PFSK-1 (cell line): ENCODE results near the gene CASP8AP2.

Experiments used
- FOXP2 ChIP-seq: optimal IDR thresholded peaks from 2 replicates; pipeline ENCODE3; 2011; ENCODE audit warnings: borderline replicate concordance, control low read depth, inconsistent platforms; ENCODE audit not compliant: insufficient read depth; ENCODE audit errors: extremely low read length, extremely low read depth
- POLR2AphosphoS5 ChIP-seq: IDR thresholded peaks from 2 replicates; pipeline ENCODE4 v1.6.1; 2012; ENCODE audit warnings: low read depth, mild to moderate bottlenecking, control low read depth, low read length, moderate library complexity
- SIN3A ChIP-seq: IDR thresholded peaks from 2 replicates; pipeline ENCODE4 v1.6.1; 2012; ENCODE audit warnings: mild to moderate bottlenecking, low read length, moderate library complexity, borderline replicate concordance; ENCODE audit not compliant: insufficient read depth
- TAF1 ChIP-seq: IDR thresholded peaks from 2 replicates; pipeline ENCODE4 v1.6.1; 2012; ENCODE audit warnings: low read length, control low read depth, borderline replicate concordance; ENCODE audit not compliant: insufficient read depth
- TF ChIP-seq, protein P1 (sequence below), 2 experiments: IDR thresholded peaks; 2 replicates each; pipeline versions ENCODE4 v1.6.1 to v1.8.0; 2011 to 2012; ENCODE audit warnings: low read depth in 2 of 2, low read length in 2 of 2, control low read depth in 1 of 2, inconsistent platforms in 1 of 2, mild to moderate bottlenecking in 1 of 2, moderate library complexity in 1 of 2; ENCODE audit not compliant: insufficient read depth in 1 of 2

Gene CASP8AP2

DNA sequence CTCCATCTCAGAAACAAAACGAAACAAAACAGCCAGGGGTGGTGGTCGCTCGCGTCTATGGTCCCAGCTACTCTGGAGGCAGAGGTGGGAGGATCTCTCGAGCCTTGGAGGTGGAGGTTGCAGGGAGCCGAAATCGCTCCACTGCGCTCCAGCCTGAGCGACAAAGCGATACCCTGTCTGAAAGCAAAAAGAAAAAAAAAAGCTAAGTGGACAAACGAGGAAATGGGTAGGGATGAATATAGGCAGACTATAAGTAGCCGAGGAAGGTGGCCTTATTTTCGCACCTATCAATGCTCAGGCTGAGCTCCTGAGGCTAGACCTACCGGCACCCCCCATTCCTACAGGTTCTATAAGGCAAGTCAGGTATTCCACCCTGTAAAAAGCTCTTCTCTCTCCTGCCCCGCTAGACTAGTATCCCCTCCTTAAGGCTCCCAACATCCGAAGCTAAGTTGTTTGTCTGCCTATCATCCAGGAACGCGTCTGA is 650 bp upstream of the CASP8AP2 start:
- TF ChIP-seq, protein P1, sequence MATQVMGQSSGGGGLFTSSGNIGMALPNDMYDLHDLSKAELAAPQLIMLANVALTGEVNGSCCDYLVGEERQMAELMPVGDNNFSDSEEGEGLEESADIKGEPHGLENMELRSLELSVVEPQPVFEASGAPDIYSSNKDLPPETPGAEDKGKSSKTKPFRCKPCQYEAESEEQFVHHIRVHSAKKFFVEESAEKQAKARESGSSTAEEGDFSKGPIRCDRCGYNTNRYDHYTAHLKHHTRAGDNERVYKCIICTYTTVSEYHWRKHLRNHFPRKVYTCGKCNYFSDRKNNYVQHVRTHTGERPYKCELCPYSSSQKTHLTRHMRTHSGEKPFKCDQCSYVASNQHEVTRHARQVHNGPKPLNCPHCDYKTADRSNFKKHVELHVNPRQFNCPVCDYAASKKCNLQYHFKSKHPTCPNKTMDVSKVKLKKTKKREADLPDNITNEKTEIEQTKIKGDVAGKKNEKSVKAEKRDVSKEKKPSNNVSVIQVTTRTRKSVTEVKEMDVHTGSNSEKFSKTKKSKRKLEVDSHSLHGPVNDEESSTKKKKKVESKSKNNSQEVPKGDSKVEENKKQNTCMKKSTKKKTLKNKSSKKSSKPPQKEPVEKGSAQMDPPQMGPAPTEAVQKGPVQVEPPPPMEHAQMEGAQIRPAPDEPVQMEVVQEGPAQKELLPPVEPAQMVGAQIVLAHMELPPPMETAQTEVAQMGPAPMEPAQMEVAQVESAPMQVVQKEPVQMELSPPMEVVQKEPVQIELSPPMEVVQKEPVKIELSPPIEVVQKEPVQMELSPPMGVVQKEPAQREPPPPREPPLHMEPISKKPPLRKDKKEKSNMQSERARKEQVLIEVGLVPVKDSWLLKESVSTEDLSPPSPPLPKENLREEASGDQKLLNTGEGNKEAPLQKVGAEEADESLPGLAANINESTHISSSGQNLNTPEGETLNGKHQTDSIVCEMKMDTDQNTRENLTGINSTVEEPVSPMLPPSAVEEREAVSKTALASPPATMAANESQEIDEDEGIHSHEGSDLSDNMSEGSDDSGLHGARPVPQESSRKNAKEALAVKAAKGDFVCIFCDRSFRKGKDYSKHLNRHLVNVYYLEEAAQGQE (IDR thresholded peaks at IDR 0.05; ENCODE audit: insufficient read depth in 1 of 2, low read depth in 2 of 2, low read length in 2 of 2), result 0 out of 4 replicates have a peak, but pooled peaks of 1 of the 2 experiments have one; percentile 22
- TF ChIP-seq TAF1, result no peak
- TF ChIP-seq FOXP2, result no peak

- TF ChIP-seq POLR2AphosphoS5 (peak; percentile 27; the same call in 1 of the 2 replicates), TAF1 (no peak), SIN3A (no peak)
These were observed 610 bp downstream of the CASP8AP2 start for GRCh38 chr6:89830170-89830809.

DNA sequence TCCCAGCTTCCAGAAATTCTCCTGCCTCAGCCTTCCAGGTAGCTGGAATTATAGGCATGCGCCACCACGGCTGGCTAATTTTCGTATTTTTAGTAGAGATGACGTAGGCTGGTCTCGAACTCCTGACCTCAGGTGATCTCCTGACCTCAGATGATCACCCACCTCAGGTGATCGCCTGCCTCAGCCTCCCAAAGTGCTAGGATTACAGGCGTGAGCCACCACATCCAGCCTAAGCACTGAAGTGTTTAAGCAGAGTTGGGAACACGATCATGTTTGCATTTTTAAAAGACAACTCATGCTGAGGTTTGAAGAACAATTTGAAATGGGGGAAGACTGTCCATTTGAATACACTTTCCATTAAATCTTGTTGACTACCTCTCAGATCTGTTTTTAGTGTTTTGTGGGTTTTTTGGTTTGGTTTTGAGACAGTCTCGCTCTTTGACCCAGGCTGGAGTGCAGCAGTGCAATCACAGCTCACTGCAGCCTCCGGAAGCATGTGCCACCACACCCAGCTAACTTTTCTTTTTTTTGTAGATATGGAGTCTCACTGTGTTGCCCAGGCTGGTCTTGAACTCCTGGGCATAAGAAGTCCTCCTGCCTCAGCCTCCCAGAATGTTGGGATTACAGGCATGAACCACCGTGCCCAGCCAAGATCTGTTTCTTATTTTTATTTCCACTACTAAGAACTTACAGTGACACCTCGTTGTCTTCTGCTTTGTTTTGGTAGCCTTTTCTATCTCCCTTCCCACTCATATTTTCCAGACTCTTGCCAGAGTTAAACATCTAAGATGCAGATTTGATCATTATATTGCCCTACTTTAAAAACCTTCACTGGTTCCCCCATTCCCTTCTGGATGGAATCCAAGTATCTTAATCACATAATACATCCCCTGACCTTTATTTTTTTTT is 5.5 kb downstream of the CASP8AP2 start:
- no peak for TF ChIP-seq SIN3A

DNA sequence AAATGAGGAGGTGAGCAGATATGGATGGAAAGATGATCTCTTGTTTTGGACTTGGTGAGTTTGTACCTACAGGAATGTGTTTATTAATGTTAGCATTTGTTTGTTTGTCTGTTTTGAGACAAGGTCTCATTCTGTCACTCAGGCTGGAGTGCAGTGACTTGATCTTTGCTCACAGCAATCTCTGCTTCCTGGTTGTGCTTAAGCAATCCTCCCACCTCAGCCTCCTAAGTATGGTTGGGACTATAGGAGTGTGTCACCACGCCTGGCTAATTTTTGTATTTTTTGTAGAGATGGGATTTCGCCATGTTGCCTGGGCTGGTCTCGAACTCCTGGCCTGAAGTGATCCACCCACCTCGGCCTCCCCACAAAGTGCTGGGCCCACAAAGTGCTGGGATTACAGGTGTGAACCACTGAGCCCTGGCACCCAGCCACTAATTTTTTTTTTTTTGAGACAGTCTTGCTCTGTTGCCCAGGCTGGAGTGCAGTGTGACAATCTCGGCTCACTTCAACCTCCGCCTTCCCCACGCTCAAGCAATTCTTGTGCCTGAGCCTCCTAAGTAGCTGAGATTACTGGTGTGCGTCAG is 7.1 kb downstream of the CASP8AP2 start:
- TF ChIP-seq, protein P1 (IDR thresholded peaks at IDR 0.05; ENCODE audit: insufficient read depth in 1 of 2, low read depth in 2 of 2, low read length in 2 of 2), result no peak
- TF ChIP-seq TAF1 (no peak), FOXP2 (no peak), POLR2AphosphoS5 (no peak), SIN3A (no peak)

DNA sequence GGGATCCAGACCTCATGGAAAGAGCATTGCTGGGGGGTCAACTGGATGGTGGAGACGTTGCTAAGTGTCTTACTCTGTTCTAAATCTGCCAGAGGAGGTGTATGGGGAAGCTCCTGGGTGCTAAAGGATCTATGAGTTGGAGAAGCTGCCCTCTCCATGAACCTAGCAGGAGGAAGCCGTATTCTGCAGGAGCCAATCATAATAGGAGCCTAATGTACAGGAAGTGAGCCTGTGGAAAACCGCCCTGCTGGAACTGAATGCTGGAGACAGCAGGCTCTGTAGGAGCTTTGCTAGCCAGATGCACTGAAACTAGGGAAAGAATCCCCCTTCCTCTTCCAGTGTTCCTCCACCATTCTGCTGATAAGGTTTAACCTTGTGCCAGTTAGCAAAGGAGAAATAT is 10.9 kb downstream of the CASP8AP2 start:
- no peak for TF ChIP-seq SIN3A
- TF ChIP-seq TAF1, result no peak
- TF ChIP-seq, protein P1 (IDR thresholded peaks at IDR 0.05; ENCODE audit: insufficient read depth in 1 of 2, low read depth in 2 of 2, low read length in 2 of 2), result no peak
- no peak; the same call in 1 of the 2 replicates for TF ChIP-seq POLR2AphosphoS5
- no peak for TF ChIP-seq FOXP2

- TF ChIP-seq POLR2AphosphoS5, result no peak
- TF ChIP-seq, protein P1 (IDR thresholded peaks at IDR 0.05; ENCODE audit: insufficient read depth in 1 of 2, low read depth in 2 of 2, low read length in 2 of 2), result no peak
- TF ChIP-seq SIN3A, result no peak
- no peak for TF ChIP-seq FOXP2
- no peak for TF ChIP-seq TAF1
These were observed 12.5 kb downstream of the CASP8AP2 start for GRCh38 chr6:89842228-89842627.
